IPS-18c (cell line): ENCODE measurements around the gene KCTD21.

Experiments used
- H3K4me3 ChIP-seq: 2 replicates; pipeline ENCODE4 v1.7.0; 2013; ENCODE audit warnings: low read depth, mild to moderate bottlenecking, low read length, moderate library complexity; ENCODE audit not compliant: insufficient read depth
- H3K9me3 ChIP-seq: one replicate; pipeline ENCODE4 v1.6.1; 2013; ENCODE audit warnings: mild to moderate bottlenecking, low read length, moderate library complexity; ENCODE audit not compliant: control insufficient read depth, insufficient read depth

KCTD21 gene

DNA sequence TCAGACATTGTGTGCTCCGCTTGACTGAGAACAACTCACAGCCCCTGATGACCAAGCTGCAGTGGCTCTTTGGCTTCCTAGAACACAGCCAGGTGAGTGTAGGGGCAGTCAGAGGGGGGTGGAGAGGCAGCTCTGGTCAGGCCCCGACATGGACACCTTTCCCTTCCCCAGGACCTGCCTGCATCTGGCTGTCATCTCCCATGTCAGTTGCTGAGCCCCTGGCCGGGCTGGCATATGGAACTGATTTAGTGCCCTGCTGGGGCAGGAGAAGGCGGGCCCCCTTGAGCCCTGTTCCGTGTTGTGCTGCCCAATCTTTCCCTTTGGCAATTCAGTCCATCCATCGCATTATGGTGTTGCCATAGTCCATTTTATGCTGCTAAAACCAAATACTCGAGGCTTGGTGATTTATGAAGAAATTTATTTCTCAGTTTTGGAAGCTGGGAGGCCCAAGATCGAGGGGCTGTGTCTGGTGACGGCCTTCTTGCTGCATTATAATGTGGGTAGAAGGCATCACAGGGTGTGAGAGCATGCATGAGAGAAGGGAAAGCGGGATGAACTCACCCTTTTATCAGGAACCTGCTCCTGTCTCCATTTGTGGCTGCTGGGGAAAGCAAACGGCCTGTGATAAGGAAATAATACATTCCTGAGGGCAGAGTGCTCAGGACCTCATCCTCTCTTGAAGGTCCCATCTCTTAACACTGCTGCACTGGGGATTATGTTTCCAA lies 19.3 kb upstream of the KCTD21 start:
- H3K9me3 ChIP-seq = no peaks in the 10 kb centered on the region
- H3K4me3 ChIP-seq = no peak overlapping the region

- H3K4me3 ChIP-seq = no peak overlapping the region
Observed at GRCh38 chr11:78205691-78206090, 17.3 kb upstream of the KCTD21 start.

DNA sequence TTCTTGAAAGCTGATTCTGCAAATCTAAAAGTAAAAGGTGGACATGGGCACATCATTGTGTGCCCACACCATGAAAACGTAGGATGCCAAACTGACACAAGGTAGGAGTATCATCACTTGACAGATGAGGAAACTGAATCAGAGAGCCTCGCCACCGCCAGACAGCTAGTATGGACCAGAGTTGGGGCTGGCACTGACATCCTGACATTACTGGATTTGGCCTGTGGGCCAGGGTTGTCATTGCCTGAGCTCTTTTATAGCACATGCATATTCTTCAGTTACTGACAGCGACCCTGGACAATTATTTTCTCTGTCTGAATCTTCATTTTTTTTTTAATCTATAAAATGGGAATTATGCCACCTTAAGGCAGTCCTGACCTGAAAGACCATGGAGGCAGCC lies 16.8 kb upstream of the KCTD21 start:
- no peaks in the 10 kb centered on the region for H3K9me3 ChIP-seq
- no peak overlapping the region for H3K4me3 ChIP-seq

More at GRCh38 chr11:78205691-78206090, 17.3 kb upstream of the KCTD21 start:
- H3K9me3 ChIP-seq = no peaks in the 10 kb centered on the region

DNA sequence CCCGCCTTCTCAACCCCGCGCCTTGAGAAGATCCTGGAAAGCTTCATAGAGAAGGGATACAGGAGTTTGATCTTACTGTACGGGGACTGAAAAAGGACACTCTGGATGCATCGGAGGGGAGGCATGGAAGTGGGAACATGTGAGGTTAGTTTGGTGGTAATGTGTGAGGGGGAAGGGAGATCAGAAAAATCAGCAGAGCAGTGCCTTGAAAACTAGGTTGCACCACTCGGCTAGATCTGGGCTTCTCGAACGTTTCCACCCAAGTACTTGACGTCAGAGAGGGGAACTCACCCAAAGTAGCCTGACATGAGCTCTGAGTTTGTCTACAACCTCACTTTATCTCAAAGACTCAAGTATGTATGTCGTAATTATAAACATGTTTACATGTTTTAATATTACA lies 14.8 kb upstream of the KCTD21 start:
- Histone ChIP-seq H3K4me3 (no peak overlapping the region), H3K9me3 (no peaks in the 10 kb centered on the region)

- Histone ChIP-seq H3K9me3 (no peaks in the 10 kb centered on the region), H3K4me3 (no peak overlapping the region)
Observed at GRCh38 chr11:78202733-78203167, 14.3 kb upstream of the KCTD21 start.

DNA sequence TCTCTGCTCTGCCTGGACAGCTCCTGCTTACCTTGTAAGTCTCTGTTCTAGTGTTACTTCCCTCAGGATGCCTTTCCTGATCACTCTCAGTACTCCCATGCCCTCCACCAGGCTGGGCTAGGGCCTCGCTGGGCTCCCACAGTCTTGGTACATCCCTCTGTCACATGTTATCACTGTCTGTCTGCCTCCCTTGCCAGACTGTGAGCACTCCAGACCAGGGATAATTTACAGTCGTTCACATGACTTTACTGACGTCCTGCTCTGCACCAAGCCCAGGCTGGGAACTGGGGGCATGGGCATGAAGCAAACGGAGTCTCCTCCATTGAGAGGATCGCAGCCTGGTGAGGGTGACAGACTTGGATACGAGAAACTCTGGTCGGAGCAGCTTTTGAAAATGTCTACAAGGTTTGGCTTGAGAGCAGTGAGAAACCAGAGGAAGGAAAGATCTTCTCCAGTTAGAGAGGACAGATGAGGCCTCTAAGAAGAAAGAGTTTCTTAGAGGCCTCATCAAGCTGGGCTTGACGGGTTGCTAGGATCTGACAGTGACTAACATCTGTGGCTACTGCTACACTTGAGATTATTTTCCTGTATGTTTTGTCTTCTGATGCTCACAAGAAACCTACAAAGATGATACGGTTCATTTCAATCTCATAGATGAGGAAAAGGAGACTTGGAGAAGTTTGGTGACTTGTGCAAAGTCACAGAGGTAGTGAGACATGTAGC lies 12.8 kb upstream of the KCTD21 start:
- Histone ChIP-seq H3K4me3 (no peak overlapping the region), H3K9me3 (no peaks in the 10 kb centered on the region)

DNA sequence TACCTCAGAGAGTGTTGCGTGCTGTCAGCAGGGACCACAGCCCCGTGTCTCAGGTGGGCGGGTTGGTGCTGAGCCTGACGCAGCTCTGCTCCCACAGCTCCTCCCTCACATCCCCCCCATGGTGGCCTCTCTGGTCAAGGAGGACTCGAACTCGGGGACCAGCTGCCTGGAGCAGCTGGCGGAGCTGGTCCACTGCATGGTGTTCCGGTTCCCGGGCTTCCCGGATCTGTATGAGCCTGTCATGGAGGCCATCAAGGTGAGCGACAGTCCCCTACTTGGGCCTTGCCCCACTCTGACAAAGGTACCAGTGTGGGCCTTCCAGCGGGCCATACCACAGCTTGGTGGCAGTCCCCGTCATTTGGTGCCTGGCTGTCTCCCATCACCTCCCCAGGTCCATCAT lies 12.1 kb upstream of the KCTD21 start:
- Histone ChIP-seq H3K9me3 (peaks cover 2% of the 10 kb centered on the region), H3K4me3 (no peak overlapping the region)

- Histone ChIP-seq H3K9me3 (peaks cover 2% of the 10 kb centered on the region), H3K4me3 (no peak overlapping the region)
Observed at GRCh38 chr11:78200061-78200460, 11.6 kb upstream of the KCTD21 start.

DNA sequence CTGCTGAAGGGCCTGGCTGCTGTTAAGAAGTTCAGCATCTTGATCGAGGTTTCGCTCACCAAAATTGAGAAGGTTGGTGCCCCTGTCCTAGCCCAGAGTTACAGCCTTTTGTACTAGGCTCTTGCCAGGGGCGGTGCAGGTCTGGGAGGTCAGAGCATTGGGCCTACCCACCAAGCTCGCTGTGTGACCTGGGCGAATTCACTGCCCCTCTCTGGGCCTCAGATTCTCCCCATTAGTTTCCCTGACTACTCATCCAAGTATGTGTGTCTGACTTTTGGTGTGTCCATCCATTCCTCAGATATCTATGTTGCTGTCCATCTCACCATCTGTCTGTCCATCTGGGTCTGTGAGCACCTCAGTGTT lies 11.2 kb upstream of the KCTD21 start:
- no peak overlapping the region for H3K4me3 ChIP-seq
- peaks cover 2% of the 10 kb centered on the region for H3K9me3 ChIP-seq

DNA sequence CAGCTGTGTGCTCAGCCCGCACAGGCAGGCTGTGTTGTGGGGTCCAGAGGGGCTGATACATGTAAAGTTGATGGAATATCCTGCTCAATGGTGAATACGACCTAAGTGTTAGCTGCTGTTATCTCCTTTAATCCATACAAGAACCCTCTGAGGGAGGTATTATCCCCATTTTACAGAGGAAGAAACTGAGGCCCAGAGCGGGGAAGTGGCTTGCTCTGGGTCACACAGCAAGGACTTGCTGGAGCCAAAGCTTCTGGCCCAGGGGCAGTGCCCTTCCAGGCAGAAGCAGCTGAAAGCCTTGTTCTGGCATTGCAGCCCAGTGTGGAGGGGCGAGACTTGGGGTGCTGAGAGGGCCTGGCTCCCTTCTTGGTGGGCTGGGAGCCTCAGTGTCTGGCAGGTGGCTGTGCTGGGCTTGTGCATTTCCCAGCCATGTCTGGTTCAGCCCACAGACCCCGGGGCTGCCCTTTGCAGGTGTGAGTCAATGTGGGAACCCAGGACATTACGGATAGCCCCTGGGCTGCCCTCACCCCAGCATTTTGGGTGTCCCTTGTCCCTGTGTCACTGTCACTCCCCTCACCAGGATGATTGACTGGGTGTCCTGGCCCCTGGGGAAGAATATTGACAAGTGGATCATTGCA lies 10.7 kb upstream of the KCTD21 start:
- Histone ChIP-seq H3K9me3 (peaks cover 2% of the 10 kb centered on the region), H3K4me3 (no peak overlapping the region)

DNA sequence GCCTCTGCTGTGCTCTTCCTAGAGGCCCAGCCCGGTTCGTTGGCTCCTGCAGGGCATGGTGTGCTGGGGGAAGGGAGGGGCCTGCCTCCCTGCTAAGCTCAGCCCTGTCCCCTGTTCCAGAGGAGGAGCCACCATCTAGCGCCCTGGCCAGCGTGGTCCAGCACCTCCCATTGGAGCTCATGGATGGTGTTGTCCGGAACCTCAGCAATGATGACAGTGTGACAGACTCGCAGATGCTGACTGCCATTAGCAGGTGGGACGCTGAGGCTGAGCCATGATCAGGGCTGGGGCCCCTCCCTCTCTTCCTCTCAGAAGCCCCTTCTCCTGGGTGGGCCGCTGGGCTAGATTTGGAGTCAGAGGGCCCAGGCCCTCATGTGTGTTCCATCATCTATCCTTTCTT lies 9.4 kb upstream of the KCTD21 start:
- Histone ChIP-seq H3K4me3 (no peak overlapping the region), H3K9me3 (peaks cover 2% of the 10 kb centered on the region)

GRCh38 chr11:78196661-78197091 lies 8.2 kb upstream of the KCTD21 start:
- Histone ChIP-seq H3K4me3 (no peak overlapping the region), H3K9me3 (peaks cover 2% of the 10 kb centered on the region)

GRCh38 chr11:78195917-78196560 lies 7.6 kb upstream of the KCTD21 start:
- H3K4me3 ChIP-seq = no peak overlapping the region
- H3K9me3 ChIP-seq = peaks cover 2% of the 10 kb centered on the region

DNA sequence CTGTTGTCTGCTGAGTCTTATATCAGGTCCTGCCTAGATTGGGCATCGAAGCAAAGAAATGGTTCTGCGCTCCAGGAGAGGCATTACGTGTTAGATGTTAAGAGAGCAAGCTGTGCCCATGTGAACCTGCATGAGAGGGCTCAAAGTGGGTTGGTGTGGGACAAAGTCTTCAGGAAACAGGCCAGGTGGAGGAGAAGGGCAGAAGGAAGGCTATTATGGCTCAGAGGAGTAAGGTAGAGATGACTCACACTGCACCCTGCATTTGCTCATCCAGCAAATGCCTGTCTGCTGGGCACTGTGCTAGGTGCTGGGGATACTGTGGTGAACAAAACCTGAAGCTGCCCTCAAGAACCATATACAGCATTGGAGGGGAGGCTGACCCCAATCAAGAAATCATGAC lies 6.1 kb upstream of the KCTD21 start:
- H3K4me3 ChIP-seq = no peak overlapping the region
- peaks cover 2% of the 10 kb centered on the region for H3K9me3 ChIP-seq

DNA sequence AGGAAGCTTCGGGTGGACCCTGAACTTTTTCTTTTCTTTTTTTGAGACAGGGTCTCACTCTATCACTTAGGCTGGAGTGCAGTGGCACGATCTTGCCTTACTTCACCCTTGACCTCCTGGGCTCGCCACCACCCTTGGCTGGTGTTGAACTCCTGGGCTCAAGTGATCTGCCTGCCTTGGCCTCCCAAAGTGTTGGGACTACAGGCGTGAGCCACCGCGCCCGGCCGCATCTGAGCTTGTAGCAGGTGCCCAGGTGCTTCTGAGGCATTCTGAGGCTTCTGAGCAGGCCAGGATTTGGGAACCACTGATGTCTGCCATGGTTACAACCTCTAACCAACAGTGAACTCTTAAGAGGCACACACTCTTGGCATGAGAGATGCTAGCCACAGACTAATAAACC lies 5.4 kb upstream of the KCTD21 start:
- no peak overlapping the region for H3K4me3 ChIP-seq
- H3K9me3 ChIP-seq = peaks cover 2% of the 10 kb centered on the region

DNA sequence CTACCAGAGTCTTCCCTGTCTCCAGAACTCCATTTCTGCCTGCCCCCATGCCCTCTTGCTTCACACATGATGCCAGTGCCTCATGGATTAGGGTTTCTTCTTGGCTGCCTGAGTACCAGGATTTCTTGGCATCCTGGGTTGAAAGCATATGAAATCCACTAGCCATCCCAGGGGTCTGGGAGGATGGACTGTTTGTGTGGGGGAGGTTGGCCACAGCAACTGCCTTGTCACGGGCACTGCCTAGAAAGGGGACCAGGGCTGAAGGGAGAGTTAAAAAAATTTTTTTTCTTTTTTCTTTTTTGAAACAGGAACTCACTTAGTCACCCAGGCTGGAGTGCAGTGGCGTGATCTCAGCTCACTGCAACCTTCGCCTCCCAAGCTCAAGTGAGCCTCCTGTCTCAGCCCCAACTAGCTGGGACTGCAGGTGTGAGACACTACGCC lies 4.5 kb upstream of the KCTD21 start:
- H3K9me3 ChIP-seq = peaks cover 2% of the 10 kb centered on the region
- H3K4me3 ChIP-seq = no peak overlapping the region

- H3K4me3 ChIP-seq = no peak overlapping the region; the same call in 1 of the 2 replicates
- H3K9me3 ChIP-seq = peaks cover 2% of the 10 kb centered on the region
Observed at GRCh38 chr11:78192223-78192719, 3.8 kb upstream of the KCTD21 start.
